Mucosa of descending colon (tissue), 3 donors: Measurements from ENCODE around the gene DKK3. TPM values are rescaled to one million over a fixed set of nuclear protein-coding genes. Genes with fewer than 3 reads are reported as not detected.

ENCODE experiments used
- ATAC-seq: fragments of 200-7000 bp; cut with Tn5 transposase; one replicate; pipeline ENCODE4 v1.9.1; 2020; ENCODE audit warnings: mild to moderate bottlenecking, moderate library complexity
- DNase-seq, 3 donors: peaks; one replicate each; pipeline ENCODE4 v3.0.0-alpha.2; 2020
- H3K36me3 ChIP-seq: fragments of 200-600 bp; one replicate; pipeline ENCODE4 v1.8.0; 2021; ENCODE audit warnings: low read depth, mild to moderate bottlenecking
- H3K4me1 ChIP-seq: fragments of 200-600 bp; one replicate; pipeline ENCODE4 v1.8.0; 2021; ENCODE audit warnings: low read depth, mild to moderate bottlenecking
- H3K4me3 ChIP-seq: fragments of 200-600 bp; one replicate; pipeline ENCODE4 v1.8.0; 2021; ENCODE audit warnings: mild to moderate bottlenecking
- H3K9me3 ChIP-seq: fragments of 200-600 bp; one replicate; pipeline ENCODE4 v1.8.0; 2021; ENCODE audit warnings: mild to moderate bottlenecking
- CTCF ChIP-seq: fragments of 200-600 bp; IDR thresholded peaks from one replicate; pipeline ENCODE4 v1.8.0; 2022; ENCODE audit warnings: antibody characterized with exemption, mild to moderate bottlenecking
- intact Hi-C, 2 donors: fragments of 100-400 bp; cut with DNase I in 1 of 2; cut with micrococcal nuclease in 1 of 2; formaldehyde crosslinking; loops; one replicate each; pipeline versions ENCODE4 v1.11.0 to v1.11.1; 2022; cut with DNase I, micrococcal nuclease
- total RNA-seq, 3 donors: library from RNA; stranded (reverse); fragmentation: NEBNext Ultra II Directional in 2 of 3; extraction: Animal tissue kit (Norgen Biotek cat#: 25700) in 2 of 3; gene quantifications; one replicate each; pipeline versions ENCODE4 v1.2.1 to v1.2.4, GENCODE V29; 2021 to 2023
- donor health status: DM: no; HTN: no; CAD: no; lungs with moderate emphysema.
- donor health status: DM: no; HTN: no; CAD: no.
- donor health status: DM: no; HTN: yes; CAD: no.

The DKK3 gene
- total RNA-seq, 3 donors from 2014 or later: 9.1 to 52.9 (median 18.9) TPM

- no peak for TF ChIP-seq CTCF
- Histone ChIP-seq H3K9me3 (no peaks in the 10 kb centered on the region), H3K4me3 (no peak overlapping the region), H3K4me1 (no peaks in the 10 kb centered on the region), H3K36me3 (no peaks in the 10 kb centered on the region)
- intact Hi-C loops: no loop called here
- ATAC-seq (no peak), DNase-seq (no peak)
Observed at GRCh38 chr11:11988681-11989261, 19.7 kb downstream of the DKK3 start.

GRCh38 chr11:11988099-11988651 lies 20.3 kb downstream of the DKK3 start:
- H3K4me3 ChIP-seq: no peak overlapping the region
- DNase-seq (no peak), ATAC-seq (no peak)
- TF ChIP-seq CTCF: no peak
- H3K36me3 ChIP-seq: no peaks in the 10 kb centered on the region
- intact Hi-C loops: no loop called here
- no peaks in the 10 kb centered on the region for H3K4me1 ChIP-seq
- H3K9me3 ChIP-seq: no peaks in the 10 kb centered on the region

GRCh38 chr11:11987503-11988022 lies 20.9 kb downstream of the DKK3 start:
- H3K9me3 ChIP-seq: no peaks in the 10 kb centered on the region
- ATAC-seq (no peak), DNase-seq (no peak)
- H3K4me3 ChIP-seq: no peak overlapping the region
- TF ChIP-seq CTCF: no peak
- H3K4me1 ChIP-seq: no peaks in the 10 kb centered on the region
- H3K36me3 ChIP-seq: no peaks in the 10 kb centered on the region
- intact Hi-C loops: no loop called here

GRCh38 chr11:11985954-11986949 lies 22.2 kb downstream of the DKK3 start:
- ATAC-seq (no peak), DNase-seq (no peak)
- H3K4me1 ChIP-seq: no peaks in the 10 kb centered on the region
- H3K4me3 ChIP-seq: no peak overlapping the region
- no peaks in the 10 kb centered on the region for H3K9me3 ChIP-seq
- TF ChIP-seq CTCF: no peak
- H3K36me3 ChIP-seq: no peaks in the 10 kb centered on the region
- intact Hi-C loops: no loop called here

GRCh38 chr11:11985016-11985715 lies 23.3 kb downstream of the DKK3 start:
- Histone ChIP-seq H3K9me3 (no peaks in the 10 kb centered on the region), H3K4me3 (no peak overlapping the region), H3K4me1 (no peaks in the 10 kb centered on the region), H3K36me3 (no peaks in the 10 kb centered on the region)
- DNase-seq (no peak), ATAC-seq (no peak)
- no peak for TF ChIP-seq CTCF
- intact Hi-C loops: no loop called here
